Choroid plexus epithelial cell (primary cell): Measurements from ENCODE around the gene ARIH2.

Experiments
- DNase-seq: peaks from one replicate; pipeline ENCODE4 v3.0.0-alpha.2; 2010; ENCODE audit warnings: low read depth
- H3K4me3 ChIP-seq: 2 replicates; pipeline ENCODE4 v1.5.1; 2011; ENCODE audit warnings: low read depth, mild to moderate bottlenecking, control low read depth, low read length, moderate library complexity
- TF ChIP-seq, protein P1 (sequence below): conservative IDR thresholded peaks from 2 replicates; pipeline ENCODE4 v1.5.1; 2011; ENCODE audit warnings: low read depth, mild to moderate bottlenecking, control low read depth, inconsistent platforms, low read length, moderate library complexity

Gene ARIH2

DNA sequence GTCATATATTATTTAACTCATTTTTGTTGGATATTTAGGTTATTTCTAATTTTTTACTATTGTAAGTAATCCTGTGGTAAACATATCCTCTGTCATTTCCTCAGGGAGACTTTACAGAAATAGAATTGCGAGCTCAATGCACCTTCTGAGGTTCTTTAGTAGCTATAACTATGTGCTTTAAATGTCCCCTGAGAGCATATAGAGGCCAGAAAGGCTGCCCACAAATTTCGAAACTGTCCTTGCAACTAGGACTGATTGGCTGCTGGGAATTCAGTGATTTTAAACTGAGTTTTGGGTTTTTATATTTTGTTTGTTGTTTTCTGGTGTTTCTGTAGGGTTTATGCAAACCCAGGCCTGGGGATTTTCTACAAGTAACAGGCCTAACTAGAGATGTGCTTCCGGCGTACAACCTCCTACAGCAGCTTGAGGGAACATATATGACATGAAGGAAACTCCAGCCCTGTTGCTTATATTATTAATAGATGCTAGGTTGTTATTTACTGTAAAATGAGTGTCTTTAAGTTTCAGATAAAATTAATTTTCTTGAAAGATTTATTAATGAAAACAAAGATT lies 42.3 kb downstream of the ARIH2 start:
- TF ChIP-seq, protein P1, sequence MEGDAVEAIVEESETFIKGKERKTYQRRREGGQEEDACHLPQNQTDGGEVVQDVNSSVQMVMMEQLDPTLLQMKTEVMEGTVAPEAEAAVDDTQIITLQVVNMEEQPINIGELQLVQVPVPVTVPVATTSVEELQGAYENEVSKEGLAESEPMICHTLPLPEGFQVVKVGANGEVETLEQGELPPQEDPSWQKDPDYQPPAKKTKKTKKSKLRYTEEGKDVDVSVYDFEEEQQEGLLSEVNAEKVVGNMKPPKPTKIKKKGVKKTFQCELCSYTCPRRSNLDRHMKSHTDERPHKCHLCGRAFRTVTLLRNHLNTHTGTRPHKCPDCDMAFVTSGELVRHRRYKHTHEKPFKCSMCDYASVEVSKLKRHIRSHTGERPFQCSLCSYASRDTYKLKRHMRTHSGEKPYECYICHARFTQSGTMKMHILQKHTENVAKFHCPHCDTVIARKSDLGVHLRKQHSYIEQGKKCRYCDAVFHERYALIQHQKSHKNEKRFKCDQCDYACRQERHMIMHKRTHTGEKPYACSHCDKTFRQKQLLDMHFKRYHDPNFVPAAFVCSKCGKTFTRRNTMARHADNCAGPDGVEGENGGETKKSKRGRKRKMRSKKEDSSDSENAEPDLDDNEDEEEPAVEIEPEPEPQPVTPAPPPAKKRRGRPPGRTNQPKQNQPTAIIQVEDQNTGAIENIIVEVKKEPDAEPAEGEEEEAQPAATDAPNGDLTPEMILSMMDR, result no peak
- H3K4me3 ChIP-seq, result no peak overlapping the region
- DNase-seq, result peak; percentile 59

DNA sequence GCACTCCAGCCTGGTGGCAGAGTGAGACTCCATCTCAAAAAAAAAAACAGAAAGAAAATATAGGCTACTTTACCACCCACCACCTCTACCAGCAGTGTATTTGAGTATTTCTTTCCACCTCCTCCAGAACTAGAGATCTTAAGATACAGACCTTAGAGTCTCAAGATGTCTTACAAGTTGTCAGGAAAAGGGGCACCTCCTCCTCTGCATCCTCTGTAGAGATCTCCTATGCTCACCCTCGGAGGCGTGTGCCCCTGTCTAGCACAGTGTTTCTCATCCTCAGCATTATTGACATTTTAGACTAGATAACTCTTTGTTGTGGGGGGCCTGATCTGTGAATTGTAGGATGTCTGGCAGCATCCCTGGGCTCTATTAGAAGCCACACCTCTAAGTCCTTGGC lies 43.7 kb downstream of the ARIH2 start:
- TF ChIP-seq, protein P1, result no peak
- no peak overlapping the region for H3K4me3 ChIP-seq
- no peak for DNase-seq

- DNase-seq, result no peak
- no peak overlapping the region for H3K4me3 ChIP-seq
- TF ChIP-seq, protein P1, result no peak
Measured at GRCh38 chr3:48962939-48963338, 44.3 kb downstream of the ARIH2 start.

GRCh38 chr3:48963591-48963990 lies 44.9 kb downstream of the ARIH2 start:
- no peak overlapping the region for H3K4me3 ChIP-seq
- no peak for DNase-seq
- TF ChIP-seq, protein P1, result no peak

- TF ChIP-seq, protein P1, result no peak
- peak; percentile 31 for DNase-seq
Measured at GRCh38 chr3:48966367-48966766, 47.7 kb downstream of the ARIH2 start.

DNA sequence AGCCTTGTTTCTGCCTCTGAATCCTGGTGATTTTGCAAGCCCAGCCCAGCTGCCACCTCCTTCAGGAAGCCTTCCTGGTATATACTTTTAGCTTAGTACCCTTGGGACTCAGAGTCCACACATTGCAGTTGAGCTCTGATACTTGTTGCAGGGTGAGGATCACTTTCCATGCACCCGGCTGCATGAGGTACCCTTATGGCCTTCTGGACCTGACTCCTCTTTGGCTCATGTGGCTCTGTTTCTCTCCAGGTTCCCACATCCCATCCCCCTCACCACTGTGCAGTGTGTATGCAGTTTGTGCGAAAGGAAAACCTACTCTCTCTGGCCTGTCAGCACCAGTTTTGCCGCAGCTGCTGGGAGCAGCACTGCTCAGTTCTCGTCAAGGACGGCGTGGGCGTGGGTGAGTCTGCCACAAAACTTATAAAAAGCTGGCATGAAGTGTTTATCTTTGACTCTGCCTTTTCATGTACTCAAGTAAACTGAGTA lies 48.3 kb downstream of the ARIH2 start:
- no peak for DNase-seq
- TF ChIP-seq, protein P1, result no peak
- H3K4me3 ChIP-seq, result no peak overlapping the region

More at GRCh38 chr3:48966367-48966766, 47.7 kb downstream of the ARIH2 start:
- H3K4me3 ChIP-seq, result no peak overlapping the region

- DNase-seq, result no peak
- H3K4me3 ChIP-seq, result no peak overlapping the region
- TF ChIP-seq, protein P1, result no peak
Measured at GRCh38 chr3:48970586-48970985, 51.9 kb downstream of the ARIH2 start.
